Peyer's patch (tissue), 4 donors: Measurements from ENCODE around the gene APBB3. TPM values are rescaled to one million over a fixed set of nuclear protein-coding genes. Genes with fewer than 3 reads are reported as not detected.

Source experiments
- DNase-seq, 3 donors: peaks; one replicate each; pipeline ENCODE4 v3.0.0-alpha.2; 2017 to 2019
- H3K27ac ChIP-seq, 4 donors: fragments of 200-600 bp; sonication (generic); one replicate each; pipeline ENCODE4 v1.5.1; 2016 to 2019
- H3K27me3 ChIP-seq, 2 donors: fragments of 200-600 bp; sonication (generic); one replicate each; pipeline ENCODE4 v1.5.1; 2019
- H3K36me3 ChIP-seq, 3 donors: fragments of 200-600 bp; sonication (generic); one replicate each; pipeline ENCODE4 v1.5.1; 2016 to 2019
- H3K4me1 ChIP-seq, 4 donors: fragments of 200-600 bp; sonication (generic); one replicate each; pipeline ENCODE4 v1.5.1; 2016 to 2019
- H3K4me3 ChIP-seq, 4 donors: fragments of 200-600 bp; sonication (generic); 1 replicate in 3 of 4; 2 replicates in 1 of 4; pipeline ENCODE4 v1.5.1; 2016 to 2019; ENCODE audit warnings: mild to moderate bottlenecking in 1 of 4
- H3K9me3 ChIP-seq, 4 donors: fragments of 200-600 bp; sonication (generic); one replicate each; pipeline ENCODE4 v1.5.1; 2016 to 2019; ENCODE audit warnings: mild to moderate bottlenecking in 1 of 4
- POLR2A ChIP-seq, 2 donors: fragments of 450-650 bp; IDR thresholded peaks; one replicate each; pipeline ENCODE4 v1.5.1; 2017; ENCODE audit warnings: antibody characterized with exemption in 2 of 2, mild to moderate bottlenecking in 2 of 2, moderate library complexity in 2 of 2
- total RNA-seq, 4 donors: library from RNA; depleted of rRNA; stranded (reverse); fragments of >200 nt; gene quantifications; one replicate each; pipeline ENCODE4 v1.1.0, GENCODE V29; 2016
- TF ChIP-seq, protein P1 (sequence below), 6 experiments: fragments of 450-650 bp in 4 of 6; fragments of 200-600 bp in 2 of 6; sonication (generic) in 1 of 6; IDR thresholded peaks; one replicate each; pipeline ENCODE4 v1.5.1; 2017 to 2019; ENCODE audit warnings: antibody characterized with exemption in 6 of 6, mild to moderate bottlenecking in 3 of 6, moderate library complexity in 1 of 6

The APBB3 gene
- total RNA-seq, 4 donors from 2014 or later = 21.7 to 78.5 (median 62.4) TPM

DNA sequence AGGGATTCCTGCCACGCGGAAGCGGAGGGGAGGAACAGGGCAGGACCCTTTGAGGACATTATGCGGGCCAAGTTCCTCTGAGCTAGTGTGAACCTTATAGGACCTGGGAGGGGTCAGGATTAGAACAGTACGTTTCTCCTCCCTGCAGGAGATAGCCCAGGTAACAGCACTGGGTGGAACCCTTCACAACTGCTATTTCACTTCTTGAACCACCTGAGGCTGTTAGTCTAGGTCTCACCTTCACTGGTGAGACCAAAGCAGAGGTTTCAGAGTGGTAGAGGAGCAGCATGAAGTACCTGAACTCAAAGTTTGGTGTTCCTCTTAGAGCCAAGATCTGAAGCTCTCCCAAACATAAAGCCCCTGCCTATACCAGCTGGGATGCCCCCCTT is 16.1 kb downstream of the APBB3 start:
- TF ChIP-seq, protein P1, sequence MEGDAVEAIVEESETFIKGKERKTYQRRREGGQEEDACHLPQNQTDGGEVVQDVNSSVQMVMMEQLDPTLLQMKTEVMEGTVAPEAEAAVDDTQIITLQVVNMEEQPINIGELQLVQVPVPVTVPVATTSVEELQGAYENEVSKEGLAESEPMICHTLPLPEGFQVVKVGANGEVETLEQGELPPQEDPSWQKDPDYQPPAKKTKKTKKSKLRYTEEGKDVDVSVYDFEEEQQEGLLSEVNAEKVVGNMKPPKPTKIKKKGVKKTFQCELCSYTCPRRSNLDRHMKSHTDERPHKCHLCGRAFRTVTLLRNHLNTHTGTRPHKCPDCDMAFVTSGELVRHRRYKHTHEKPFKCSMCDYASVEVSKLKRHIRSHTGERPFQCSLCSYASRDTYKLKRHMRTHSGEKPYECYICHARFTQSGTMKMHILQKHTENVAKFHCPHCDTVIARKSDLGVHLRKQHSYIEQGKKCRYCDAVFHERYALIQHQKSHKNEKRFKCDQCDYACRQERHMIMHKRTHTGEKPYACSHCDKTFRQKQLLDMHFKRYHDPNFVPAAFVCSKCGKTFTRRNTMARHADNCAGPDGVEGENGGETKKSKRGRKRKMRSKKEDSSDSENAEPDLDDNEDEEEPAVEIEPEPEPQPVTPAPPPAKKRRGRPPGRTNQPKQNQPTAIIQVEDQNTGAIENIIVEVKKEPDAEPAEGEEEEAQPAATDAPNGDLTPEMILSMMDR (IDR thresholded peaks at IDR 0.05) = no peak
- TF ChIP-seq POLR2A (IDR thresholded peaks at IDR 0.05) = peak; percentile 62 to 82
- peak in 1 of 3 donors; percentile 86 for DNase-seq
- Histone ChIP-seq H3K27ac (peak overlapping the region; percentile 92 to 99 (median 97)), H3K27me3 (no peaks in the 10 kb centered on the region), H3K9me3 (no peaks in the 10 kb centered on the region), H3K4me3 (peak overlapping the region; percentile 46 to 65 (median 60)), H3K4me1 (peaks cover 0 to 41% (median 6%) of the 10 kb centered on the region in 4 donors), H3K36me3 (peaks cover 0 to 34% (median 0%) of the 10 kb centered on the region in 3 donors)

GRCh38 chr5:140547508-140548299 is 16.7 kb downstream of the APBB3 start, which contains the start of gene EIF4EBP3:
Gene EIF4EBP3 (plus strand): TSS chr5:140547662. CDS start chr5:140547738, 76 bp downstream.
- Histone ChIP-seq H3K4me1 (peaks cover 0 to 41% (median 6%) of the 10 kb centered on the region in 4 donors), H3K27me3 (no peaks in the 10 kb centered on the region), H3K36me3 (peaks cover 0 to 31% (median 0%) of the 10 kb centered on the region in 3 donors), H3K9me3 (no peaks in the 10 kb centered on the region), H3K4me3 (peak within 1 kb of the TSS; percentile 46 to 65 (median 60)), H3K27ac (peak within 1 kb of the TSS; percentile 92 to 99 (median 97))
- TF ChIP-seq, protein P1 (IDR thresholded peaks at IDR 0.05) = peak; percentile 38 to 90 (median 70)
- TF ChIP-seq POLR2A (IDR thresholded peaks at IDR 0.05) = peak; percentile 94
- DNase-seq = peak; percentile 89 to 99 (median 98)

GRCh38 chr5:140546851-140547507 is 17.4 kb downstream of the APBB3 start:
- Histone ChIP-seq H3K9me3 (no peaks in the 10 kb centered on the region), H3K4me3 (peak overlapping the region; percentile 46 to 65 (median 60)), H3K27me3 (no peaks in the 10 kb centered on the region), H3K27ac (peak overlapping the region; percentile 92 to 99 (median 97)), H3K4me1 (peaks cover 0 to 41% (median 6%) of the 10 kb centered on the region in 4 donors), H3K36me3 (peaks cover 0 to 31% (median 0%) of the 10 kb centered on the region in 3 donors)
- DNase-seq = peak in 2 of 3 donors; percentile 75
- TF ChIP-seq, protein P1 (IDR thresholded peaks at IDR 0.05) = no peak
- TF ChIP-seq POLR2A (IDR thresholded peaks at IDR 0.05) = peak in 1 of 2 donors; percentile 3

DNA sequence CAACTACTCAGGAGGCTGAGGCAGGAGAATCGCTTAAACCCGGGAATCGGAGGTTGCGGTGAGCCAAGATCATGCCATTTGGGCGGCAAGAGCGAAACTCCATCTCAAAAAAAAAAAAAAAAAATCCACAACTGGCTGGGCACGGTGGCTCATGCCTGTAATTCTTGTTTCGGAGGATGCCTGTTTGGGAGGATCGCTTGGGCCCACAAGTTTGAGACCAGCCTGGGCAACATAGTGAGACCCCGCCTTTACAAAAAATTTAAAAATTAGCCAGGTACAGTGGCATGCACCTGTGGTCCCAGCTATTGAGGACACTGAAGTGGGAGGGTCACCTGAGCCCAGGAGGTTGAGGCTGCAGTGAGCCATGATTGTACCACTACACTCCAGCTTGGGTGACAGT is 18.8 kb downstream of the APBB3 start:
- H3K4me1 ChIP-seq = peaks cover 0 to 41% (median 6%) of the 10 kb centered on the region in 4 donors
- DNase-seq = peak in 1 of 3 donors; percentile 29

GRCh38 chr5:140544986-140545385 is 19.4 kb downstream of the APBB3 start:
- H3K27ac ChIP-seq = peak overlapping the region in 1 of 4 donors; percentile 12
- peaks cover 0 to 31% (median 0%) of the 10 kb centered on the region in 3 donors for H3K36me3 ChIP-seq
- H3K4me3 ChIP-seq = no peak overlapping the region
- peaks cover 0 to 38% (median 6%) of the 10 kb centered on the region in 4 donors for H3K4me1 ChIP-seq
- H3K27me3 ChIP-seq = no peaks in the 10 kb centered on the region
- H3K9me3 ChIP-seq = no peaks in the 10 kb centered on the region
- DNase-seq = no peak
- no peak for TF ChIP-seq POLR2A (IDR thresholded peaks at IDR 0.05)
- TF ChIP-seq, protein P1 (IDR thresholded peaks at IDR 0.05) = no peak

More for the DNA sequence above, 18.8 kb downstream of the APBB3 start:
- no peaks in the 10 kb centered on the region for H3K27me3 ChIP-seq
- no peaks in the 10 kb centered on the region for H3K9me3 ChIP-seq
- H3K36me3 ChIP-seq = peaks cover 0 to 31% (median 0%) of the 10 kb centered on the region in 3 donors
- peak overlapping the region in 2 of 4 donors; percentile 98 to 99 for H3K27ac ChIP-seq
- no peak for TF ChIP-seq POLR2A (IDR thresholded peaks at IDR 0.05)
- TF ChIP-seq, protein P1 (IDR thresholded peaks at IDR 0.05) = no peak
- no peak overlapping the region for H3K4me3 ChIP-seq
